Measurements from ENCODE around the gene TUBB1.

Gene TUBB1

DNA sequence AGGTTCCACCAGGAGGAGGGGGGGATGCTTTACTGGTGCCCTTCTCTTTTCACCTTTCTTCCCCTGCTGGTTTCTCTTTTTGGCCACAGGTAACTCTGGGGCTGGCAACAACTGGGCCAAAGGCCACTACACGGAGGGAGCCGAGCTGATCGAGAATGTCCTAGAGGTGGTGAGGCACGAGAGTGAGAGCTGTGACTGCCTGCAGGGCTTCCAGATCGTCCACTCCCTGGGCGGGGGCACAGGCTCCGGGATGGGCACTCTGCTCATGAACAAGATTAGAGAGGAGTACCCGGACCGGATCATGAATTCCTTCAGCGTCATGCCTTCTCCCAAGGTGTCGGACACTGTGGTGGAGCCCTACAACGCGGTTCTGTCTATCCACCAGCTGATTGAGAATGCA lies 4.4 kb downstream of the TUBB1 start:
- DNase-seq, result no peak
- Histone ChIP-seq H3K4me3 (ENCODE audit: low read depth, low read length) (no peak overlapping the region), H3K36me3 (peaks cover 57% of the 10 kb centered on the region), H3K9me3 (no peaks in the 10 kb centered on the region), H3K27me3 (no peaks in the 10 kb centered on the region), H3K4me1 (peaks cover 6% of the 10 kb centered on the region; the same call in 1 of the 2 replicates)
- TF ChIP-seq, protein P1, sequence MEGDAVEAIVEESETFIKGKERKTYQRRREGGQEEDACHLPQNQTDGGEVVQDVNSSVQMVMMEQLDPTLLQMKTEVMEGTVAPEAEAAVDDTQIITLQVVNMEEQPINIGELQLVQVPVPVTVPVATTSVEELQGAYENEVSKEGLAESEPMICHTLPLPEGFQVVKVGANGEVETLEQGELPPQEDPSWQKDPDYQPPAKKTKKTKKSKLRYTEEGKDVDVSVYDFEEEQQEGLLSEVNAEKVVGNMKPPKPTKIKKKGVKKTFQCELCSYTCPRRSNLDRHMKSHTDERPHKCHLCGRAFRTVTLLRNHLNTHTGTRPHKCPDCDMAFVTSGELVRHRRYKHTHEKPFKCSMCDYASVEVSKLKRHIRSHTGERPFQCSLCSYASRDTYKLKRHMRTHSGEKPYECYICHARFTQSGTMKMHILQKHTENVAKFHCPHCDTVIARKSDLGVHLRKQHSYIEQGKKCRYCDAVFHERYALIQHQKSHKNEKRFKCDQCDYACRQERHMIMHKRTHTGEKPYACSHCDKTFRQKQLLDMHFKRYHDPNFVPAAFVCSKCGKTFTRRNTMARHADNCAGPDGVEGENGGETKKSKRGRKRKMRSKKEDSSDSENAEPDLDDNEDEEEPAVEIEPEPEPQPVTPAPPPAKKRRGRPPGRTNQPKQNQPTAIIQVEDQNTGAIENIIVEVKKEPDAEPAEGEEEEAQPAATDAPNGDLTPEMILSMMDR (IDR thresholded peaks at IDR 0.05; ENCODE audit: low read depth, low read length), result no peak

DNA sequence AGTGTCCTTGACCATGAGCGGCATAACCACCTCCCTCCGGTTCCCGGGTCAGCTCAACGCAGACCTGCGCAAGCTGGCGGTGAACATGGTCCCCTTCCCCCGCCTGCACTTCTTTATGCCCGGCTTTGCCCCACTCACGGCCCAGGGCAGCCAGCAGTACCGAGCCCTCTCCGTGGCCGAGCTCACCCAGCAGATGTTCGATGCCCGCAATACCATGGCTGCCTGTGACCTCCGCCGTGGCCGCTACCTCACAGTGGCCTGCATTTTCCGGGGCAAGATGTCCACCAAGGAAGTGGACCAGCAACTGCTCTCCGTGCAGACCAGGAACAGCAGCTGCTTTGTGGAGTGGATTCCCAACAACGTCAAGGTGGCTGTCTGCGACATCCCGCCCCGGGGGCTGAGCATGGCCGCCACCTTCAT lies 4.9 kb downstream of the TUBB1 start:
- DNase-seq, result no peak
- H3K27me3 ChIP-seq, result no peaks in the 10 kb centered on the region
- TF ChIP-seq, protein P1 (IDR thresholded peaks at IDR 0.05; ENCODE audit: low read depth, low read length), result no peak
- H3K4me1 ChIP-seq, result peaks cover 6% of the 10 kb centered on the region; the same call in 1 of the 2 replicates
- no peaks in the 10 kb centered on the region for H3K9me3 ChIP-seq
- no peak overlapping the region for H3K4me3 ChIP-seq (ENCODE audit: low read depth, low read length)
- H3K36me3 ChIP-seq, result peaks cover 62% of the 10 kb centered on the region

GRCh38 chr20:59025086-59025485 lies 5.9 kb downstream of the TUBB1 start:
- no peak overlapping the region for H3K4me3 ChIP-seq (ENCODE audit: low read depth, low read length)
- peaks cover 72% of the 10 kb centered on the region for H3K36me3 ChIP-seq
- TF ChIP-seq, protein P1 (IDR thresholded peaks at IDR 0.05; ENCODE audit: low read depth, low read length), result no peak
- peaks cover 6% of the 10 kb centered on the region; the same call in 1 of the 2 replicates for H3K4me1 ChIP-seq
- H3K9me3 ChIP-seq, result no peaks in the 10 kb centered on the region
- no peaks in the 10 kb centered on the region for H3K27me3 ChIP-seq
- no peak for DNase-seq

DNA sequence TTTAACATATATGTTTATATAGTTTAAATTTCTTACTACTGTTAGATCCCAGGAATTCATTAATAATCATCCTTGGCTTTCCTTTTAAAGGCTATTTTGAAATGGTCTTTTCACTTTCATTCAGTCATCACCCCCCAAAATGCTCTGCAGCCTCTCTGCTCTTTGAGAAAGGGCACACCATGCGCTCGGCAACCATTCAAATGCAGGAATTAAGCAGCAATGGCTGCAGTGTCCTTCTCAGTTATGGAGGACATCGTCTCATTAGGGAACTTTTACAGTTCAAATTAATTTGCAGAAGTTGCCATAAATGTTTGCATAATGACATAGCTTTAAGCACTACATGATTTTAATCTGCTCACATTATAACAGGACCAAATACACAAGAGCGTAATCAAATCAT lies 6.3 kb downstream of the TUBB1 start:
- peaks cover 8% of the 10 kb centered on the region; the same call in 1 of the 2 replicates for H3K4me1 ChIP-seq
- TF ChIP-seq, protein P1 (IDR thresholded peaks at IDR 0.05; ENCODE audit: low read depth, low read length), result no peak
- no peak for DNase-seq
- H3K9me3 ChIP-seq, result no peaks in the 10 kb centered on the region
- H3K4me3 ChIP-seq (ENCODE audit: low read depth, low read length), result no peak overlapping the region
- no peaks in the 10 kb centered on the region for H3K27me3 ChIP-seq
- peaks cover 76% of the 10 kb centered on the region for H3K36me3 ChIP-seq

DNA sequence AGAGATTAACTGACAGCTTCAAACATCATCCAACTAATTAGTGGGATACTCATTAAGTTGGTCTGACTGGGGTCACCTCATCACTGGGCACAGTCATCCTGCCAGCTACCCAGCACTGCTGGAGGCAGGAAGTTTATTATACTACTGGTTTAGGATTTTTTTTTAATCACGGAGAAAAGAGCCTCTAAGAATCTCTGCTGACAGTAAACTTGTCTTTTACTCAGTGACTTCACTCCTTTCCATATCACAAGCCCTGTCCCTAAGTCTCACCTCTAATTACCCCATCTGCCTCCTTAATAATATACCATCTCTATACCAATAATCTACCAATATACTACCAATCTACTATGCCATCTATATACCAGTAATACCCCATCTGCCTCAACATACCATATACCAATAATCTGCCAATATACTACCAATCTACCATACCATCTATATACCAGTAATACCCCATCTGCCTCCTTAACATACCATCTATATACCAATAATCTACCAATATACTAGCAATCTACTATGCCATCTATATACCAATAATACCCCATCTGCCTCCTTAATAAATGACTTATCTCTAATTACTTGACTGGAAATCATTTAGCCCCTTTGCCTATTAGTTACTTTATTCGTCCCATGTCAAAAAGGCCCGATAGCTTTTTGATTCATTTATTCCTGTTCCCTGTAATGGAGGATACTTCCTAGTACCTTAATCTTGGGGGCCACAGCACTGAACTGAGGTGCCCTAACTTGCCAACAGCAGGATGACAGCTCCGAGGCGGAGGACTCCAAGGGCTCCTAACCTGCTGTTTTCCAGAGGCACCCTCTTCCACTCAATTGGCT lies 7.9 kb downstream of the TUBB1 start:
- TF ChIP-seq, protein P1 (IDR thresholded peaks at IDR 0.05; ENCODE audit: low read depth, low read length), result no peak
- peaks cover 2% of the 10 kb centered on the region; the same call in 1 of the 2 replicates for H3K4me1 ChIP-seq
- H3K36me3 ChIP-seq, result peaks cover 83% of the 10 kb centered on the region
- no peak for DNase-seq
- H3K9me3 ChIP-seq, result no peaks in the 10 kb centered on the region
- H3K4me3 ChIP-seq (ENCODE audit: low read depth, low read length), result no peak overlapping the region
- no peaks in the 10 kb centered on the region for H3K27me3 ChIP-seq

DNA sequence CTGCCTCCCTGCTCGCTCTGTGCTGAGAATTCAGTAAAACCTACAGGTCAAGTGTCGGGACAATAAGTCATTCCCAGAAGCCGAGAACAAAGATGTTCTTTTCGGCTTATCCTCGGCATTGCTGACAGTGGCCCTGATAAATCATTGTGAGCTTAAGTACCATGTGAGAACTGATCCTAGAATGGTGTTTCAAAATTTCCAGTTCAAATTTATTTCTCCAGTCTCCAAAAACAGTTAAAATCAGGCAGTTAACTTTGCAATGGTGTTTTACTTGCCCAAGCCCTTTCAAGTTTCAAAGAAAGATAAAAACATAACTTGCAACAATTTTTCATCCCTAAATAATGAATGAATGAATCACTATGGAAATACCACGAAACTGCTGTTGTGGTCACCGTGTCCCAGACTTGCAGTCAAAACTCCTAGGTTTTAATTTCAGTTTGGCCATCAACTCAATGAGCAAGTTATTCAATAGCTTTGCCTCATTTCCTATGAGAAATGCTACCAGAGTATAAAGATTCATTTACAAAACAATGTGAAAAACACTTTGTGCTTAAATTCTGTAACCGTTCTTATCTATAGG lies 8.6 kb downstream of the TUBB1 start:
- Histone ChIP-seq H3K36me3 (peaks cover 78% of the 10 kb centered on the region), H3K4me3 (ENCODE audit: low read depth, low read length) (no peak overlapping the region), H3K4me1 (peaks cover 2% of the 10 kb centered on the region; the same call in 1 of the 2 replicates), H3K27me3 (no peaks in the 10 kb centered on the region), H3K9me3 (no peaks in the 10 kb centered on the region)
- TF ChIP-seq, protein P1 (IDR thresholded peaks at IDR 0.05; ENCODE audit: low read depth, low read length), result no peak
- no peak for DNase-seq

Data from BE2C (cell line).